CD14-positive monocyte (primary cell): ENCODE results near the gene DAPK1. TPM values are rescaled to one million over a fixed set of nuclear protein-coding genes. Genes with fewer than 3 reads are reported as not detected.

ENCODE experiments used
- DNase-seq, 3 donors: peaks; one replicate each; pipeline ENCODE4 v3.0.0-alpha.2; 2011 to 2022
- H2AFZ ChIP-seq: 2 replicates; pipeline ENCODE4 v1.6.0; 2012; ENCODE audit warnings: mild to moderate bottlenecking, low read depth, low read length, inconsistent platforms; ENCODE audit not compliant: insufficient read depth, poor library complexity, severe bottlenecking
- H3K27ac ChIP-seq, 2 donors: 1 replicate in 1 of 2; 2 replicates in 1 of 2; pipeline ENCODE4 v1.5.1; 2012 to 2013; ENCODE audit warnings: low read length in 2 of 2, control low read depth in 1 of 2, inconsistent platforms in 1 of 2, low read depth in 1 of 2, mild to moderate bottlenecking in 1 of 2
- H3K27me3 ChIP-seq, 2 donors: one replicate each; pipeline versions ENCODE4 v1.6.0 to v1.6.1; 2011 to 2013; ENCODE audit warnings: low read length in 2 of 2; ENCODE audit not compliant: control insufficient read depth in 2 of 2, insufficient read depth in 2 of 2
- H3K36me3 ChIP-seq, 2 donors: replicated peaks in 1 of 2; 1 replicate in 1 of 2; 2 replicates in 1 of 2; pipeline versions ENCODE4 v1.5.1 to v1.6.1; 2012 to 2013; ENCODE audit warnings: low read length in 2 of 2, control low read depth in 1 of 2, inconsistent platforms in 1 of 2, mild to moderate bottlenecking in 1 of 2; ENCODE audit not compliant: insufficient read depth in 2 of 2, control insufficient read depth in 1 of 2
- H3K4me1 ChIP-seq, 2 donors: 1 replicate in 1 of 2; 2 replicates in 1 of 2; pipeline versions ENCODE4 v1.5.1 to v1.6.1; 2012 to 2013; ENCODE audit warnings: low read length in 2 of 2, control low read depth in 1 of 2, inconsistent platforms in 1 of 2, mild to moderate bottlenecking in 1 of 2, moderate library complexity in 1 of 2; ENCODE audit not compliant: insufficient read depth in 2 of 2, control insufficient read depth in 1 of 2
- H3K4me2 ChIP-seq: replicated peaks from 2 replicates; pipeline ENCODE3; 2012; ENCODE audit warnings: low read length, moderate library complexity, mild to moderate bottlenecking; ENCODE audit not compliant: poor library complexity, severe bottlenecking; ENCODE audit errors: extremely low read depth
- H3K4me3 ChIP-seq, 3 experiments: fragments of 200-600 bp in 1 of 3; sonication (generic) in 1 of 3; replicated peaks in 1 of 3; 1 replicate in 2 of 3; 2 replicates in 1 of 3; pipeline ENCODE4 v1.5.1; 2011 to 2013; ENCODE audit warnings: low read length in 3 of 3, mild to moderate bottlenecking in 3 of 3, control low read depth in 2 of 3, low read depth in 2 of 3, inconsistent platforms in 1 of 3, moderate library complexity in 1 of 3
- H3K79me2 ChIP-seq: 2 replicates; pipeline ENCODE4 v1.6.0; 2012; ENCODE audit warnings: mild to moderate bottlenecking, control low read depth, inconsistent platforms, low read length, moderate library complexity; ENCODE audit not compliant: insufficient read depth
- H3K9ac ChIP-seq: 2 replicates; pipeline ENCODE4 v1.6.0; 2017; ENCODE audit warnings: low read length, mild to moderate bottlenecking; ENCODE audit not compliant: insufficient read depth, poor library complexity, severe bottlenecking
- H3K9me3 ChIP-seq, 2 donors: replicated peaks in 1 of 2; 1 replicate in 1 of 2; 2 replicates in 1 of 2; pipeline versions ENCODE4 v1.5.1 to v1.6.1; 2012 to 2013; ENCODE audit warnings: low read length in 2 of 2, control low read depth in 1 of 2; ENCODE audit not compliant: control insufficient read depth in 1 of 2, insufficient read depth in 1 of 2
- H4K20me1 ChIP-seq: 2 replicates; pipeline ENCODE4 v1.6.0; 2012; ENCODE audit warnings: mild to moderate bottlenecking, low read length, control low read depth, moderate library complexity; ENCODE audit not compliant: insufficient read depth
- H3K27ac Mint-ChIP-seq, 7 donors: one replicate each; pipeline ENCODE4 v1.8.0; 2020; ENCODE audit warnings: mild to moderate bottlenecking in 7 of 7, mixed read lengths in 7 of 7, moderate library complexity in 6 of 7, inconsistent platforms in 2 of 7
- H3K27me3 Mint-ChIP-seq, 3 donors: one replicate each; pipeline ENCODE4 v1.8.0; 2021 to 2022; ENCODE audit warnings: low read depth in 3 of 3, mild to moderate bottlenecking in 3 of 3, mixed read lengths in 3 of 3, moderate library complexity in 3 of 3, inconsistent platforms in 1 of 3
- H3K36me3 Mint-ChIP-seq, 2 donors: one replicate each; pipeline ENCODE4 v1.8.0; 2020; ENCODE audit warnings: mixed read lengths in 2 of 2, inconsistent platforms in 1 of 2, mild to moderate bottlenecking in 1 of 2
- H3K4me1 Mint-ChIP-seq: one replicate; pipeline ENCODE4 v1.8.0; 2020; ENCODE audit warnings: mild to moderate bottlenecking, mixed read lengths
- H3K4me3 Mint-ChIP-seq, 2 donors: one replicate each; pipeline ENCODE4 v1.8.0; 2020; ENCODE audit warnings: mild to moderate bottlenecking in 2 of 2, mixed read lengths in 2 of 2, moderate library complexity in 1 of 2
- H3K9me3 Mint-ChIP-seq, 7 donors: one replicate each; pipeline ENCODE4 v1.8.0; 2020 to 2022; ENCODE audit warnings: mixed read lengths in 7 of 7, mild to moderate bottlenecking in 6 of 7, moderate library complexity in 6 of 7, inconsistent platforms in 2 of 7
- WGBS: methylation state at CpG from one replicate; pipeline ENCODE4 v1.1.5; 2013; ENCODE audit warnings: missing lambda C conversion rate; ENCODE audit not compliant: insufficient coverage; 5-methylcytosine and 5-hydroxymethylcytosine counted together
- intact Hi-C, 2 donors: fragments of 100-400 bp; cut with micrococcal nuclease; formaldehyde crosslinking; loops; one replicate each; pipeline versions ENCODE4 v1.15.0 to v1.15.1; 2023
- polyA plus RNA-seq, 3 donors: library from polyadenylated mRNA; depleted of rRNA in 1 of 3; unstranded in 2 of 3; stranded (reverse) in 1 of 3; fragments of 300-500 nt in 2 of 3; fragments of >200 nt in 1 of 3; fragmentation: Illumina TruSeq in 2 of 3; gene quantifications; 1 replicate in 2 of 3; 2 replicates in 1 of 3; pipeline ENCODE4 v1.2.3, GENCODE V29; 2012 to 2021
- TF ChIP-seq, protein P1 (sequence below): fragments of 200-600 bp; IDR thresholded peaks from one replicate; pipeline ENCODE4 v1.8.0; 2022; ENCODE audit warnings: antibody characterized with exemption, mild to moderate bottlenecking

DAPK1 gene
- polyA plus RNA-seq, 3 donors, result 24.1 to 102 (median 44.4) TPM

DNA sequence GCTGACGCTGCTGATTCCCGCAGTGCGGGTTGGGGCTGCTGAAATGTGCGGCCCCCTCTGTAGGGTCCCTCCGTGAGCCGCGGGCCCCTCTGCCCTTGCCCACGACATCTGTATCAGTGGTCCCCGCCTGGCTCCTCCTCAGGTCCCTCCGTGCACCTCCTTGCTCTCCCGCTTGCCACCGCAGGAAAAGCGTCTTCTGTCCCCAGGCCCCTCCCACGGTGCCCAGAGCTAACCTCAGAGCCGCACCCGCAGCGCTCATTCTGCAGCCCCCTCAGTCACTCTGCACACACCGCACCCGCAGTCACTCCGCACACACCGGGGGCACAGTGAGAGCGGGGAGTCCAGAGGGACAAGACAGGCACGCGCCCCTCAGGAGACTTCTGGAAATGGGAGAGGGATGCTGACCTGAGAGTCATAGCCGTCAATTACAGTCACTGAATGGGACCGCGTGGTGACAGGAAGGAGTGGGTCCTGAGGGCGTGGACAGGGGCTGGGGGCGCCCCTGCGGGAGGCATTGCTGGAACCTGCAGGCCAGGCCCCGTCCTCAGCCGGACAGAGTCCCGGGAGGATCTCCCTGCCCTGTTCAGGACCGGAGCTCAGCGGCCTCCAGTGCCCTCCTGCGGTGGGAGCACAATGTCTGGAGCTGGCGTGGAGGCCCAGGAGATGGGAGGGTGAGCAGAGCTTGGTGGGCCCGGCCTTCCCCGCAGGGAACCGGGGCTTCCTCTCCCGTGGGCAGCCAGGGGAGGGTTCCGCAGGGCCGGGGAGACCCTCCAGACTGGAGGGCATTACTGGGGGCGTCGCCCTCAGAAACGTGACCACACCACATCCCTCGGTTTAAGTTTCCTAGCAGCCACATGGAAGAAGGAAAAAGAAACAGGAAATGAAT lies 162.1 kb downstream of the DAPK1 start:
- Histone ChIP-seq H3K9ac (no peak overlapping the region), H4K20me1 (peaks cover 23% of the 10 kb centered on the region), H3K27ac (no peak overlapping the region), H3K9me3 (no peaks in the 10 kb centered on the region), H3K4me1 (peaks cover 0 to 10% of the 10 kb centered on the region in 2 donors), H3K79me2 (no peaks in the 10 kb centered on the region), H2AFZ (no peak overlapping the region), H3K4me3 (no peak overlapping the region), H3K4me2 (no peak overlapping the region), H3K27me3 (no peaks in the 10 kb centered on the region), H3K36me3 (peaks cover 45 to 81% of the 10 kb centered on the region in 2 donors)
- WGBS, result 96% methylated on average over 24 of the region's 47 CpGs
- Mint-ChIP-seq H3K27me3 (peaks cover 0 to 3% (median 2%) of the 10 kb centered on the region in 3 donors), H3K27ac (peak overlapping the region in 1 of 7 donors; percentile 14), H3K4me1 (peaks cover 13% of the 10 kb centered on the region), H3K9me3 (peaks cover 0 to 5% (median 3%) of the 10 kb centered on the region in 7 donors), H3K36me3 (peaks cover 70 to 85% of the 10 kb centered on the region in 2 donors), H3K4me3 (no peak overlapping the region)
- intact Hi-C loops, result loop anchor here in 1 of 2 donors (5.0 kb wide), 1 partner anchor 322 kb away; no protein-coding TSS in a partner anchor
- DNase-seq, result no peak
- TF ChIP-seq, protein P1, sequence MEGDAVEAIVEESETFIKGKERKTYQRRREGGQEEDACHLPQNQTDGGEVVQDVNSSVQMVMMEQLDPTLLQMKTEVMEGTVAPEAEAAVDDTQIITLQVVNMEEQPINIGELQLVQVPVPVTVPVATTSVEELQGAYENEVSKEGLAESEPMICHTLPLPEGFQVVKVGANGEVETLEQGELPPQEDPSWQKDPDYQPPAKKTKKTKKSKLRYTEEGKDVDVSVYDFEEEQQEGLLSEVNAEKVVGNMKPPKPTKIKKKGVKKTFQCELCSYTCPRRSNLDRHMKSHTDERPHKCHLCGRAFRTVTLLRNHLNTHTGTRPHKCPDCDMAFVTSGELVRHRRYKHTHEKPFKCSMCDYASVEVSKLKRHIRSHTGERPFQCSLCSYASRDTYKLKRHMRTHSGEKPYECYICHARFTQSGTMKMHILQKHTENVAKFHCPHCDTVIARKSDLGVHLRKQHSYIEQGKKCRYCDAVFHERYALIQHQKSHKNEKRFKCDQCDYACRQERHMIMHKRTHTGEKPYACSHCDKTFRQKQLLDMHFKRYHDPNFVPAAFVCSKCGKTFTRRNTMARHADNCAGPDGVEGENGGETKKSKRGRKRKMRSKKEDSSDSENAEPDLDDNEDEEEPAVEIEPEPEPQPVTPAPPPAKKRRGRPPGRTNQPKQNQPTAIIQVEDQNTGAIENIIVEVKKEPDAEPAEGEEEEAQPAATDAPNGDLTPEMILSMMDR, result no peak

DNA sequence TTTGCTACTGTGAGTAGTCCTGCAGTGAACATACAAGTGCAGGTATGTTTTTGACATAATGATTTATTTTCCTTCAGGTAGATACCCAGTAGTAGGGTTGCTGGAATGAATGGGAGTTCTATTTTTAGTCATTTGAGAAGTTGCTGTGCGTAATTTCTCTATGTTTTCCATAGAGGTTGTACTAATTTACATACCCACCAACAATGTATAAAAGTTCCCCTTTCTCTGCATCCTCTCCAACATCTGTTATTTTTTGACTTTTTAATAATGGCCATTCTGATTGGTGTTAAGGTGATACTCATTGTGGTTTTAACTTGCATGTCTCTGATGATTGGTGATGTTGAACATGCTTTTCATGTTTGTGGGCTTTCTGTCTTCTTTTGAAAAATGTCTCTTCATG lies 163.6 kb downstream of the DAPK1 start:
- intact Hi-C loops, result loop anchor here in 1 of 2 donors (5.0 kb wide), 1 partner anchor 324 kb away; no protein-coding TSS in a partner anchor
- H3K4me3 Mint-ChIP-seq, result no peak overlapping the region
- H3K9me3 ChIP-seq, result peaks cover 8 to 9% of the 10 kb centered on the region in 2 donors
- peaks cover 35 to 81% of the 10 kb centered on the region in 2 donors for H3K36me3 ChIP-seq
- TF ChIP-seq, protein P1, result no peak
- peaks cover 0 to 10% of the 10 kb centered on the region in 2 donors for H3K4me1 ChIP-seq
- peaks cover 13% of the 10 kb centered on the region for H3K4me1 Mint-ChIP-seq
- no peak for DNase-seq
- H3K4me3 ChIP-seq, result no peak overlapping the region
- H3K9me3 Mint-ChIP-seq, result peaks cover 6 to 12% (median 9%) of the 10 kb centered on the region in 7 donors
- no CpG with 5 or more reads among the region's 1 CpG for WGBS
- peaks cover 23% of the 10 kb centered on the region for H4K20me1 ChIP-seq
- no peak overlapping the region for H3K9ac ChIP-seq
- no peaks in the 10 kb centered on the region for H3K27me3 ChIP-seq
- no peak overlapping the region for H3K27ac Mint-ChIP-seq
- no peak overlapping the region for H2AFZ ChIP-seq
- no peak overlapping the region for H3K4me2 ChIP-seq
- peaks cover 72 to 84% of the 10 kb centered on the region in 2 donors for H3K36me3 Mint-ChIP-seq
- peaks cover 0 to 3% (median 2%) of the 10 kb centered on the region in 3 donors for H3K27me3 Mint-ChIP-seq
- no peak overlapping the region for H3K27ac ChIP-seq
- no peaks in the 10 kb centered on the region for H3K79me2 ChIP-seq
